Measurements from ENCODE around the gene PAPPA.
A peak's percentile ranks its signal among the peaks of the same experiment; 100 is the strongest.

PAPPA gene

DNA sequence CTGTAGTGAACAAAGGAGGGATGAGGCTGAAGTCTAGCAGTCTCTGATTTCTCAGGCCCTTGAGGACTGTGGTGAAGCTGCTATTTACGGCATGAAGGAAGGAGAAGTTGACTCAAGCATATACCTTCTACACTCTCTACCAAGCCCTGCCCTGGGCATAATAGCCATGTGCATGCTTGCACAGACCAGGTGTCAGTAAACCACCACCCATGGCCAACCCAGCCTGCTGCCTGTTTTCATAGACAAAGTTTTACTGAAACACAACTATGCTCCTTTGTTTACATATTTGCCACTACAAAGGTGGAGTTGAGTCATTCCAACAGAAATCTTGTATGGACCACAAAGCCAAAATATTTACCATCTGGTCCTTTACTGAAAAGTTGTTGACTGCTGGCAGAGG is 126.9 kb downstream of the PAPPA start:
- TF ChIP-seq, protein P1, sequence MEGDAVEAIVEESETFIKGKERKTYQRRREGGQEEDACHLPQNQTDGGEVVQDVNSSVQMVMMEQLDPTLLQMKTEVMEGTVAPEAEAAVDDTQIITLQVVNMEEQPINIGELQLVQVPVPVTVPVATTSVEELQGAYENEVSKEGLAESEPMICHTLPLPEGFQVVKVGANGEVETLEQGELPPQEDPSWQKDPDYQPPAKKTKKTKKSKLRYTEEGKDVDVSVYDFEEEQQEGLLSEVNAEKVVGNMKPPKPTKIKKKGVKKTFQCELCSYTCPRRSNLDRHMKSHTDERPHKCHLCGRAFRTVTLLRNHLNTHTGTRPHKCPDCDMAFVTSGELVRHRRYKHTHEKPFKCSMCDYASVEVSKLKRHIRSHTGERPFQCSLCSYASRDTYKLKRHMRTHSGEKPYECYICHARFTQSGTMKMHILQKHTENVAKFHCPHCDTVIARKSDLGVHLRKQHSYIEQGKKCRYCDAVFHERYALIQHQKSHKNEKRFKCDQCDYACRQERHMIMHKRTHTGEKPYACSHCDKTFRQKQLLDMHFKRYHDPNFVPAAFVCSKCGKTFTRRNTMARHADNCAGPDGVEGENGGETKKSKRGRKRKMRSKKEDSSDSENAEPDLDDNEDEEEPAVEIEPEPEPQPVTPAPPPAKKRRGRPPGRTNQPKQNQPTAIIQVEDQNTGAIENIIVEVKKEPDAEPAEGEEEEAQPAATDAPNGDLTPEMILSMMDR (conservative IDR thresholded peaks at IDR 0.05; ENCODE audit: low read depth, low read length): no peak
- DNase-seq (ENCODE audit: low read depth): no peak

GRCh38 chr9:116282597-116282996 is 129.0 kb downstream of the PAPPA start:
- TF ChIP-seq, protein P1 (conservative IDR thresholded peaks at IDR 0.05; ENCODE audit: low read depth, low read length): no peak
- no peak for DNase-seq (ENCODE audit: low read depth)
- H3K4me3 ChIP-seq (ENCODE audit: low read depth, low read length): no peak overlapping the region

More for the DNA sequence above, 126.9 kb downstream of the PAPPA start:
- no peak overlapping the region for H3K4me3 ChIP-seq (ENCODE audit: low read depth, low read length)

DNA sequence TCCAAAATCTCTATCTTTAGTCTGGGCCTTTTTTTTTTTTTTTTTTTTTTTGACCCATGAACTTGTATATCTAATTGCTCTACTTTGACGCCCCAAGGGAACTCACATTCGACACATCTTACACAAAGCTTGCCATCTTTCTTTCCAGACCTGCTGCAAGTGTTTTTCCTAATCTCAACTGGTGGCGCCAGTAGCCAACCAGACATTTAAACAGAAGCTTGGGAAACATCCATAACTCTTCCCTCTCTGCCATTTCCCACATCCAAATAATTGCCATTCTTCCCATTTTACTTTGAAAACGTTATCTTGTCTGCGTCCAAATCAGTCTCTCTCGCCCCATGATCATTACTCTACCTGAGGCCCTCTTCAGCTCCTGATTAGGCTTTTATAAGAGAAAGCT is 130.9 kb downstream of the PAPPA start:
- DNase-seq (ENCODE audit: low read depth): no peak
- no peak overlapping the region for H3K4me3 ChIP-seq (ENCODE audit: low read depth, low read length)
- TF ChIP-seq, protein P1 (conservative IDR thresholded peaks at IDR 0.05; ENCODE audit: low read depth, low read length): no peak

- TF ChIP-seq, protein P1 (conservative IDR thresholded peaks at IDR 0.05; ENCODE audit: low read depth, low read length): peak; percentile 40
- no peak for DNase-seq (ENCODE audit: low read depth)
- H3K4me3 ChIP-seq (ENCODE audit: low read depth, low read length): no peak overlapping the region
These were observed 131.7 kb downstream of the PAPPA start for GRCh38 chr9:116285320-116285719.

DNA sequence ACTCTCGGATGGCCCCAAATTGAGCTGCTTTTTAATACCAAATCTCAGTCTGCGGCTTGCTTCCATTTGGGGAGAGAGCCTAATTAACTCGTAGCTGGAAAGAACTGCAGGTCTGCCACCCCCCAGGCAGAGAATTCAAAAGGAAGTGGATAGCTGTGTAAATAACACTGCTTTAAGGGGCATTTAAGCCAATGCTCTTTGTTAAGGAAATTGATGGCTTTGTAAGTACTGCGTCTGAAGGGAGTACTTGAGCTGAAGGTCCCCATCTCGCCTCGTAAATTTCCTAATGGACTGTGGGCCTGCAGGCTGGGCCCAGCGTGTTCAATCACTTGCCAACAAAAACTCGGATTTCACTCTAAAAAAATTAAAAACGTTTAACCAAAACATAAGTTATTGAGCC is 132.7 kb downstream of the PAPPA start:
- no peak for DNase-seq (ENCODE audit: low read depth)
- TF ChIP-seq, protein P1 (conservative IDR thresholded peaks at IDR 0.05; ENCODE audit: low read depth, low read length): no peak
- no peak overlapping the region for H3K4me3 ChIP-seq (ENCODE audit: low read depth, low read length)

GRCh38 chr9:116287721-116288120 is 134.1 kb downstream of the PAPPA start:
- TF ChIP-seq, protein P1 (conservative IDR thresholded peaks at IDR 0.05; ENCODE audit: low read depth, low read length): no peak
- no peak overlapping the region for H3K4me3 ChIP-seq (ENCODE audit: low read depth, low read length)
- peak; percentile 54 for DNase-seq (ENCODE audit: low read depth)

DNA sequence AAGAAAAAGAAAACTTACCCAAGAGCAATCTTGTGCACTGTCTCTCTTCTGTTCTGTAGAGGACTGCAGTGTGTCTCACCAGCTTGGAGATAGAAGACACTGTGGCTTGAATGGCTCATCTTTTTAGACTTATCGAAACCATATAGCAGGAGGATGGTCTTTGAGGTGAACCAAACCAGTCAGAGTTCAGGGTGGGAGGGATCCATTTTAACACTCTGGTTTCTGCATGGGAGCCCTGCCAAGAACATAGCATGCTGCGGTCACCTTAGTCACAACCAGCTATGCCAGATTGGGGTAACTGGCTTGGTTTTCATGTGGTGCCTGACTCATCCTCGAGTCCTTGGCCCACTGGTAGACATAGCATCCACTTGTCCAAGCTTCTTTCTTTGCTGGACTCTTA is 135.1 kb downstream of the PAPPA start:
- TF ChIP-seq, protein P1 (conservative IDR thresholded peaks at IDR 0.05; ENCODE audit: low read depth, low read length): no peak
- peak; percentile 97 for DNase-seq (ENCODE audit: low read depth)

More for the DNA sequence above, 135.1 kb downstream of the PAPPA start:
- H3K4me3 ChIP-seq (ENCODE audit: low read depth, low read length): no peak overlapping the region

All from choroid plexus epithelial cell (primary cell).